ENCODE data around the gene RCE1. TPM values are rescaled to one million over a fixed set of nuclear protein-coding genes. Genes with fewer than 3 reads are reported as not detected.

Gene RCE1
- total RNA-seq, 4 donors from 2014 or later = 8.8 to 13.4 (median 11.7) TPM

- TF ChIP-seq, protein P1, sequence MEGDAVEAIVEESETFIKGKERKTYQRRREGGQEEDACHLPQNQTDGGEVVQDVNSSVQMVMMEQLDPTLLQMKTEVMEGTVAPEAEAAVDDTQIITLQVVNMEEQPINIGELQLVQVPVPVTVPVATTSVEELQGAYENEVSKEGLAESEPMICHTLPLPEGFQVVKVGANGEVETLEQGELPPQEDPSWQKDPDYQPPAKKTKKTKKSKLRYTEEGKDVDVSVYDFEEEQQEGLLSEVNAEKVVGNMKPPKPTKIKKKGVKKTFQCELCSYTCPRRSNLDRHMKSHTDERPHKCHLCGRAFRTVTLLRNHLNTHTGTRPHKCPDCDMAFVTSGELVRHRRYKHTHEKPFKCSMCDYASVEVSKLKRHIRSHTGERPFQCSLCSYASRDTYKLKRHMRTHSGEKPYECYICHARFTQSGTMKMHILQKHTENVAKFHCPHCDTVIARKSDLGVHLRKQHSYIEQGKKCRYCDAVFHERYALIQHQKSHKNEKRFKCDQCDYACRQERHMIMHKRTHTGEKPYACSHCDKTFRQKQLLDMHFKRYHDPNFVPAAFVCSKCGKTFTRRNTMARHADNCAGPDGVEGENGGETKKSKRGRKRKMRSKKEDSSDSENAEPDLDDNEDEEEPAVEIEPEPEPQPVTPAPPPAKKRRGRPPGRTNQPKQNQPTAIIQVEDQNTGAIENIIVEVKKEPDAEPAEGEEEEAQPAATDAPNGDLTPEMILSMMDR (IDR thresholded peaks at IDR 0.05; ENCODE audit: low read depth) = no peak
Measured at GRCh38 chr11:66881451-66881835, 38.2 kb downstream of the RCE1 start.

- TF ChIP-seq, protein P1 (IDR thresholded peaks at IDR 0.05; ENCODE audit: low read depth) = no peak
Measured at GRCh38 chr11:66881927-66882452, 38.7 kb downstream of the RCE1 start.

GRCh38 chr11:66882561-66883015 lies 39.3 kb downstream of the RCE1 start:
- TF ChIP-seq, protein P1 (IDR thresholded peaks at IDR 0.05; ENCODE audit: low read depth) = no peak

- TF ChIP-seq, protein P1 (IDR thresholded peaks at IDR 0.05; ENCODE audit: low read depth) = no peak
Measured at GRCh38 chr11:66883016-66883965, 40.0 kb downstream of the RCE1 start.

GRCh38 chr11:66884443-66884842 lies 41.2 kb downstream of the RCE1 start:
- TF ChIP-seq, protein P1 (IDR thresholded peaks at IDR 0.05; ENCODE audit: low read depth) = no peak

- TF ChIP-seq, protein P1 (IDR thresholded peaks at IDR 0.05; ENCODE audit: low read depth) = no peak
Measured at GRCh38 chr11:66885469-66885868, 42.2 kb downstream of the RCE1 start.

- TF ChIP-seq, protein P1 (IDR thresholded peaks at IDR 0.05; ENCODE audit: low read depth) = no peak
Measured at GRCh38 chr11:66885950-66886440, 42.8 kb downstream of the RCE1 start.

Data from subcutaneous adipose tissue (tissue), 4 donors.